Glomerular visceral epithelial cell (primary cell): ENCODE data around the gene EXOC8.

Experiments
- DNase-seq: peaks from one replicate; pipeline ENCODE4 v3.0.0-alpha.2; 2016; ENCODE audit errors: extremely low spot score

The EXOC8 gene

DNA sequence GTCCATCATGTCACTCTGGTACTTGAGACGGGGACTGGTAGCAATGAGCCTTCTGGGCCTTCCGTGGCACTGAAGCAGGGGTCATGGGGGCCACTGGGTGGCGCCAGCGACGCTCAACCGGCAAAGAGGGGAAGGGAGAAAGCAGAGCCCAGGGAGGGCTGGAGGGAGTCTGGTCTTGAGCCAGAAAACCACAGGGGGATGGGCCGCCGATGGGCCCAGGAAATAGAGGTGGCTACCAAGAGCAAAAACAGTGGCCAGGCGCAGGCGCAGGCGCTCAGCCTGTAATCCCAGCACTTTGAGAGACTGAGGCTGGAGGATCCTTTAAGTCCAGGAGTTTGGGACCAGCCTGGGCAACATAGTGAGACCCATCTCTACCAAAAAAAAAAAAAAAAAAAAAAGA lies 21.8 kb downstream of the EXOC8 start:
- DNase-seq = peak; percentile 44

DNA sequence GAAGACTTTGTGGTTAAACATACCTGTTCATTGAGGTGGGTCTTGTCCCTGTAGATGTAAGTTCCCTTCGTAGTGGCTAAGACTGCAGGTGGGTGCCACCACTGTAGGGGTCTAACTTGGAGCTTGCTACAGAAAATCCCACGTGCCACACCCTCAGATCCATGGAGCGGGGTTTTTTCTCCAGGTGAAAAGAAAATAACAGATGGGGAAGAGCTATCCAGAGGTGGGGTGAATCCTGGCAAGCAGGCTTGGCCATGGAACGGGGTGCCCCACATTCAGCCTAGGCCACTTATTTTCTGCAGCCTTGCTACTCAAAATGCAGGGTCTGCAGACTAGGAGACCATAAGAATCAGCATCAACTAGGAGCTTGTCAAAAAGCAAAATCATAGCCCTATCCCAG lies 24.0 kb downstream of the EXOC8 start:
- DNase-seq = no peak

DNA sequence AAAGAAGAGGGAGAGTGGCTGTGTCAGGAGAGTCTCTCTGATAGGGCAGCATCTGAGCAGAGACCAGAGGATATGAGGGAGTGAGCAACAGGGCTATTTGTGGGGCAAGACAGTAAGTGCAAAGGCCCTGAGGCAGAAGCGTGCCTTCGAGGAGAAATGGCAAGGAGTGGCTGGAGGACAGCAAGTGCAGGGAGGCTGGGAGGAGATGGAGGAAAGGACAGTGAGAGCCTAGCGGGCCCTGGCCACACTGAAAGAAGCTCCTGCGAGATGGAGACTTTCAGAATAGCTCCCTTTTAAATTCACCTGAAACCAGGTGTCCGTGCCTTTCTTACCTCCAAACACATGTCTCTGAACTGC lies 25.2 kb downstream of the EXOC8 start:
- no peak for DNase-seq

DNA sequence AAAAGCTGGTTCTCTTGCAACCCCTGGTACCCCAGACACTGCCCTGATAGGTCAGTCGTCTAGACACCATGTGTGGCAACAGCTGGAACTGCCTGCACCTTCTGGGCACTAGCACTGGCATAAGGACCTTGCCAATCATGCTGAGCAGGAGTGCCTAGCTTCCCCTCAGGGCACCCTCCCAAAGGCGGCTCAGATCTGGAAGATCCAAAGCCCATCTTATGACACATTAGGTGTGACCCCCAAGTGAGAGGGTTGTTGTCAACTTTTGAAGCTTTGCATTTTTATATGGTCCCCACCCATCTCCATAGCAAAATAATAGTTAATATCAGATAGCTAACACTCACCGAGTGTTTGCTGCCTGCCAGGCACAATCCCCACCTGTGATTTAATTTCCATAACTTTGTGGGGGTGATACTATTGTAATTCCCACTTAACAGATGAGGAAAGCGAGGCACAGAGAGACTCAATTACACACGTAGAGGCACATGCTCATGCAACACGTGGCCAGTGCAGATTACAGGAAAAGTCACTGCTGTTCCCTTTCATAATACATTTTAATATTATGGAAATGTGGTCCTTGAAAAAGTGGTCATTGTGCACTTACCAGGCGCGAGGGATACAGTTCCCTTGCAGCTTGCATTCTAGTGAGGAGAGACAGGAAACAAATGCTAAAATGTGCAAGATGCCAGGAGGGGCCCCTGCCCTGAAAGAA lies 25.8 kb downstream of the EXOC8 start:
- DNase-seq = no peak

DNA sequence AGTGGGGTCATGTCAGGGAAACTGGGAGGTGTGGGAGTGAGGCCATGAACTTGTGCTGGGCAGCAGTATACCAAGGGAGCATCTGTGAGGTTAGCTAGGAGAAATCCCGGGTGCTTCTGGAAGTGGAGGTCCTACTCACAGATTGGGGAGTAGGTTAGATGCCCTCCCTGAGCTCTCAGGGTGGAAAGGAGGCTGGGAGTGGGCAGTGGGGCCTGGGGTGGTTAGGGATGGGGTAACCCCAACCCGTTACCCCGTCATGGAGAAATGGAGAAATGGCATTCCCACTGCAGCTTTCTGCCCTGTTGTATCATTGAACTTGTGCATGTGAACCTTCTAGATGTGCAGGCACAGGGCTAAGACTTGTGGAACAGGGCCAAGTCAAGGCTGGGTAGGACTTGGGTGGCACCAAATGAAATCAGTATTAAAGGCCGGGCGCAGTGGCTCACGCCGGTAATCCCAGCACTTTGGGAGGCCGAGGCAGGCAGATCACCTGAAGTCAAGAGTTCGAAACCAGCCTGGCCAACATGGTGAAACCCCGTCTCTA lies 27.2 kb downstream of the EXOC8 start:
- no peak for DNase-seq

DNA sequence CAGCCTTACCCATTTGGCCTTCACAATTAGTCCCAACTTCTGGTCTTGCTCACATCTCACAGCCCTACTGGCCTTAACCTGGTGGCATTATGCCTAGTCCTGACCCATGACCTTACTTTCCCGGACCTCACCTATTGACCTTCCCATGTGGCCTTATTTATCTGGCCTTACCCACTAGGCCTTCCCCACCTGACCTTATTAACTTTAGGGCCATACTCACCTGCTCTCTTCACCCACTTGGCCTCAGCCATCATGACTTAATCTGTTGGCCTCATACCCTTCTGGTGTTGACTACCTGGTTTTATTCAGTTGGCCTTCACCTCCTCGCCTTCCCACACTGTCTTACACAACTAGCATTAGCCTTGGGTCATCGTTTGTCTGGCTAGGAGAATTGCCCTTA lies 35.7 kb downstream of the EXOC8 start:
- no peak for DNase-seq

DNA sequence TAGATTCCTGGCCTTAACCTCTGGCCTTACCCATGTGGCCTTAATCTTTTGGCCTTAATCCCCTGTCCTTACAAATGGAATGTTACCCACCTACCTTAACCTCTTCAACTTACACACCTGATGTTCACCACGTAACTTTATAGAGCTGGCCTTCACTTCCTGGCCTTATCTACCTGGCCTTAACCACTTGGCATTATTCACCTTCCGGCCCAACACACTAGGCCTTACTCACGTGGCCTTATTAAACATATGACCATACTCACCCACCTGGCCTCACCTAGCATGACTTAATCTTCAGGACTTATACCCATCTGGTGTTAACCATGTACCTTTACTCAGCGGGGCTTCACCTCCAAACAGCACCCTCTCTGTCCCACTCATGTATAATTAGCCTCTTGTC lies 41.7 kb downstream of the EXOC8 start:
- no peak for DNase-seq

DNA sequence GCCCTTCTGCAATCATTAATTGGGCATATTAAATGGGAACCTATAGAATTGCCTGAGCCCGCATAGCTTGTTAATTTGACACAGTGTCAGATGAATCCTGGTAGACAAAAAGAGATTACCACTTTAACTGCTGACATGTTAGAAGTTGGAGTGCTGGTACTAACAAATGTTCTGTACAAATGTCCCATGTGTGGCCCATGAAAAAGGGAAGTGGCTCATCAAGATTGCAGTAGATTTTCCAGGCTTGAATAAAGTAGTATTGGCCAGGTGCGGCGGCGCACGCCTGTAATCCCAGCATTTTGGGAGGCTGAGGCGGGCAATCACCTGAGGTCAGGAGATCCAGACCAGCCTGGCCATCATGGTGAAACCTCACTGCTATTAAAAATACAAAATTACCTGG lies 51.0 kb downstream of the EXOC8 start:
- DNase-seq = no peak

DNA sequence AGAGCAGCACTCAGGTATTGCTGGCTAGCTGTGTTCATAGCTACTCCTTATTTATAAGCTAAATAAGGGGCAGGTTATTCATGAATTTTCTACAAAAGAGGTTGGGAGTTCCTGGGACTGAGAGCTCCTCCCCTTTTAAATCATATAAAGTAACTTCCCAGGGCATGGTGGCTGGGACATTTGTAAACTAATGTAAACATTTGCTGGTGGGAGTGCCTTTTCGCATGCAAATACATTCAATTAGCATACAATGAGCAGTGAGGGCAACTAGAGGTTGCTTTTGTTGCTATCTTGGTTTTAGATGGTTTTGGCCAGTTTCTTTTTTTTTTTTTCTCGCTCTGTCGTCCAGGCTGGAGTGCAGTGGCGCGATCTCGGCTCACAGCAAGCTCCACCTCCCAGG lies 53.2 kb downstream of the EXOC8 start:
- no peak for DNase-seq
